SU-DHL-6 (cell line): Measurements from ENCODE around the gene ACSF3.

Experiments used
- H2AFZ ChIP-seq: fragments of 200-600 bp; sonication (generic); 2 replicates; pipeline ENCODE4 v1.6.1; 2014; ENCODE audit warnings: low read depth, mild to moderate bottlenecking, moderate library complexity, mixed read lengths, antibody characterized with exemption, low read length; ENCODE audit not compliant: severe bottlenecking
- H3F3A ChIP-seq: fragments of 200-600 bp; shearing (Covaris generic); 2 replicates; pipeline ENCODE4 v1.6.0; 2016; ENCODE audit warnings: antibody characterized with exemption, mild to moderate bottlenecking; ENCODE audit not compliant: insufficient read depth
- H3K27ac ChIP-seq: fragments of 200-600 bp; sonication (generic); 2 replicates; pipeline ENCODE4 v1.5.1; 2016; ENCODE audit warnings: low read depth, mild to moderate bottlenecking, low read length, moderate library complexity, mixed read lengths
- H3K27me3 ChIP-seq: fragments of 200-600 bp; sonication (generic), shearing (Covaris generic); 2 replicates; pipeline ENCODE4 v1.6.0; 2014; ENCODE audit warnings: mild to moderate bottlenecking, low read length
- H3K36me3 ChIP-seq: fragments of 200-600 bp; sonication (generic); 2 replicates; pipeline ENCODE4 v1.6.1; 2014; ENCODE audit warnings: mild to moderate bottlenecking, low read length, mixed read lengths
- H3K4me2 ChIP-seq: fragments of 300-600, 200-600 bp; shearing (Covaris generic), sonication (generic); 2 replicates; pipeline ENCODE4 v1.6.0; 2014; ENCODE audit warnings: low read length, low read depth, mild to moderate bottlenecking; ENCODE audit not compliant: poor library complexity, severe bottlenecking
- H3K4me3 ChIP-seq: fragments of 200-600 bp; sonication (generic); 2 replicates; pipeline ENCODE4 v1.5.1; 2014; ENCODE audit warnings: antibody characterized with exemption, low read length, mild to moderate bottlenecking, mixed read lengths; ENCODE audit not compliant: insufficient read depth, poor library complexity, severe bottlenecking
- H3K79me2 ChIP-seq: fragments of 200-600 bp; sonication (generic); 2 replicates; pipeline ENCODE4 v1.6.1; 2014; ENCODE audit warnings: mild to moderate bottlenecking, low read length, moderate library complexity; ENCODE audit not compliant: insufficient read depth
- H3K9ac ChIP-seq: fragments of 200-600 bp; sonication (generic); 2 replicates; pipeline ENCODE4 v1.7.0; 2014; ENCODE audit warnings: mild to moderate bottlenecking, low read length
- H3K9me2 ChIP-seq: fragments of 200-600 bp; sonication (generic); replicated peaks from 2 replicates; pipeline ENCODE4 v1.6.1; 2014; ENCODE audit warnings: low read length; ENCODE audit not compliant: insufficient read depth
- H3K9me3 ChIP-seq: fragments of 200-600 bp; sonication (generic); 2 replicates; pipeline ENCODE4 v1.6.1; 2014; ENCODE audit warnings: low read length, mixed read lengths; ENCODE audit not compliant: insufficient read depth
- H4K20me1 ChIP-seq: fragments of 200-600 bp; sonication (generic); 2 replicates; pipeline ENCODE4 v1.6.1; 2014; ENCODE audit warnings: low read depth, mild to moderate bottlenecking, antibody characterized with exemption, low read length, moderate library complexity, mixed read lengths
- CTCF ChIP-seq: fragments of 200-600 bp; sonication (generic); IDR thresholded peaks from one replicate; pipeline ENCODE4 v1.5.1; 2017; ENCODE audit warnings: antibody characterized with exemption, mild to moderate bottlenecking, low read length, moderate library complexity; ENCODE audit not compliant: insufficient read depth, poor library complexity, severe bottlenecking
- EZH2phosphoT487 ChIP-seq: fragments of 200-600 bp; sonication (generic), shearing (Covaris generic); conservative IDR thresholded peaks from 2 replicates; pipeline ENCODE4 v1.6.1; 2018; ENCODE audit warnings: mild to moderate bottlenecking, antibody characterized with exemption, low read length, moderate library complexity, mixed read lengths

The ACSF3 gene

GRCh38 chr16:89105599-89106151 lies 12.0 kb downstream of the ACSF3 start:
- Histone ChIP-seq H3K79me2 (peaks cover 52% of the 10 kb centered on the region), H3K4me3 (no peak overlapping the region), H4K20me1 (no peaks in the 10 kb centered on the region), H3F3A (peaks cover 19% of the 10 kb centered on the region; the same call in 1 of the 2 replicates), H3K27me3 (no peaks in the 10 kb centered on the region), H3K4me2 (no peak overlapping the region), H3K9ac (no peak overlapping the region), H3K36me3 (peaks cover 17% of the 10 kb centered on the region), H3K9me3 (no peaks in the 10 kb centered on the region), H2AFZ (no peak overlapping the region), H3K9me2 (no peaks in the 10 kb centered on the region), H3K27ac (no peak overlapping the region)
- no peak for TF ChIP-seq EZH2phosphoT487

GRCh38 chr16:89106533-89107202 lies 13.0 kb downstream of the ACSF3 start:
- peaks cover 17% of the 10 kb centered on the region for H3K36me3 ChIP-seq

GRCh38 chr16:89107203-89107582 lies 13.5 kb downstream of the ACSF3 start:
- H2AFZ ChIP-seq, result no peak overlapping the region
- no peak overlapping the region for H3K4me2 ChIP-seq
- peaks cover 17% of the 10 kb centered on the region for H3K36me3 ChIP-seq
- TF ChIP-seq CTCF (no peak), EZH2phosphoT487 (no peak)
- H3K79me2 ChIP-seq, result peaks cover 38% of the 10 kb centered on the region; the same call in 1 of the 2 replicates
- H3F3A ChIP-seq, result peaks cover 28% of the 10 kb centered on the region
- H3K9me2 ChIP-seq, result no peaks in the 10 kb centered on the region
- no peaks in the 10 kb centered on the region for H3K9me3 ChIP-seq
- H3K27ac ChIP-seq, result no peak overlapping the region
- no peak overlapping the region for H3K4me3 ChIP-seq
- H3K9ac ChIP-seq, result no peak overlapping the region
- no peaks in the 10 kb centered on the region for H4K20me1 ChIP-seq
- H3K27me3 ChIP-seq, result no peaks in the 10 kb centered on the region

More at GRCh38 chr16:89106533-89107202, 13.0 kb downstream of the ACSF3 start:
- TF ChIP-seq EZH2phosphoT487 (no peak), CTCF (no peak)
- H3K4me2 ChIP-seq, result no peak overlapping the region
- no peak overlapping the region for H3K4me3 ChIP-seq
- H3K79me2 ChIP-seq, result peaks cover 42% of the 10 kb centered on the region
- H4K20me1 ChIP-seq, result no peaks in the 10 kb centered on the region
- H3K9ac ChIP-seq, result no peak overlapping the region
- no peaks in the 10 kb centered on the region for H3K9me2 ChIP-seq
- H3K9me3 ChIP-seq, result no peaks in the 10 kb centered on the region
- H3K27ac ChIP-seq, result no peak overlapping the region
- H3F3A ChIP-seq, result peaks cover 23% of the 10 kb centered on the region; the same call in 1 of the 2 replicates
- no peak overlapping the region for H2AFZ ChIP-seq
- no peaks in the 10 kb centered on the region for H3K27me3 ChIP-seq

GRCh38 chr16:89108416-89108815 lies 14.8 kb downstream of the ACSF3 start:
- peaks cover 17% of the 10 kb centered on the region for H3K36me3 ChIP-seq
- H4K20me1 ChIP-seq, result no peaks in the 10 kb centered on the region
- H2AFZ ChIP-seq, result no peak overlapping the region
- H3K9ac ChIP-seq, result no peak overlapping the region
- no peaks in the 10 kb centered on the region for H3K9me3 ChIP-seq
- no peak overlapping the region for H3K4me2 ChIP-seq
- no peak overlapping the region for H3K27ac ChIP-seq
- H3K4me3 ChIP-seq, result no peak overlapping the region
- no peaks in the 10 kb centered on the region for H3K9me2 ChIP-seq
- H3F3A ChIP-seq, result peaks cover 40% of the 10 kb centered on the region
- H3K27me3 ChIP-seq, result no peaks in the 10 kb centered on the region
- H3K79me2 ChIP-seq, result peaks cover 38% of the 10 kb centered on the region; the same call in 1 of the 2 replicates
- TF ChIP-seq CTCF (no peak), EZH2phosphoT487 (no peak)
